Tibial artery (tissue), 4 donors: ENCODE measurements around the gene NTHL1.
A peak's percentile ranks its signal among the peaks of the same experiment; 100 is the strongest.

Experiments
- DNase-seq, 2 donors: peaks; one replicate each; pipeline ENCODE4 v3.0.0-alpha.2; 2019
- H3K27ac ChIP-seq, 2 donors: fragments of 200-600 bp; sonication (generic) in 1 of 2; 1 replicate in 1 of 2; 2 replicates in 1 of 2; pipeline ENCODE4 v1.5.1; 2018 to 2019; ENCODE audit warnings: mild to moderate bottlenecking in 1 of 2
- H3K27me3 ChIP-seq, 2 donors: fragments of 200-600 bp; sonication (generic) in 1 of 2; one replicate each; pipeline versions ENCODE4 v1.5.1 to v1.6.0; 2016 to 2019
- H3K36me3 ChIP-seq, 3 donors: fragments of 200-600 bp; sonication (generic) in 2 of 3; one replicate each; pipeline ENCODE4 v1.5.1; 2016 to 2019; ENCODE audit warnings: mild to moderate bottlenecking in 2 of 3
- H3K4me1 ChIP-seq, 4 donors: fragments of 200-600 bp; sonication (generic) in 2 of 4; 1 replicate in 3 of 4; 2 replicates in 1 of 4; pipeline ENCODE4 v1.5.1; 2016 to 2019
- H3K4me3 ChIP-seq, 2 donors: fragments of 200-600 bp; sonication (generic) in 1 of 2; 1 replicate in 1 of 2; 2 replicates in 1 of 2; pipeline ENCODE4 v1.5.1; 2018 to 2019; ENCODE audit warnings: mild to moderate bottlenecking in 2 of 2
- H3K9me3 ChIP-seq, 3 donors: fragments of 200-600 bp; sonication (generic) in 1 of 3; one replicate each; pipeline ENCODE4 v1.5.1; 2016 to 2019
- intact Hi-C: fragments of 100-400 bp; cut with DNase I; formaldehyde crosslinking; loops from one replicate; pipeline ENCODE4 v1.15.0; 2023; ENCODE audit warnings: low total_unique reads
- TF ChIP-seq, protein P1 (sequence below), 2 experiments: fragments of 200-600 bp in 1 of 2; fragments of 450-650 bp in 1 of 2; IDR thresholded peaks; one replicate each; pipeline ENCODE4 v1.5.1; 2017 to 2019; ENCODE audit warnings: antibody characterized with exemption in 2 of 2, mild to moderate bottlenecking in 1 of 2, moderate library complexity in 1 of 2

The NTHL1 gene

DNA sequence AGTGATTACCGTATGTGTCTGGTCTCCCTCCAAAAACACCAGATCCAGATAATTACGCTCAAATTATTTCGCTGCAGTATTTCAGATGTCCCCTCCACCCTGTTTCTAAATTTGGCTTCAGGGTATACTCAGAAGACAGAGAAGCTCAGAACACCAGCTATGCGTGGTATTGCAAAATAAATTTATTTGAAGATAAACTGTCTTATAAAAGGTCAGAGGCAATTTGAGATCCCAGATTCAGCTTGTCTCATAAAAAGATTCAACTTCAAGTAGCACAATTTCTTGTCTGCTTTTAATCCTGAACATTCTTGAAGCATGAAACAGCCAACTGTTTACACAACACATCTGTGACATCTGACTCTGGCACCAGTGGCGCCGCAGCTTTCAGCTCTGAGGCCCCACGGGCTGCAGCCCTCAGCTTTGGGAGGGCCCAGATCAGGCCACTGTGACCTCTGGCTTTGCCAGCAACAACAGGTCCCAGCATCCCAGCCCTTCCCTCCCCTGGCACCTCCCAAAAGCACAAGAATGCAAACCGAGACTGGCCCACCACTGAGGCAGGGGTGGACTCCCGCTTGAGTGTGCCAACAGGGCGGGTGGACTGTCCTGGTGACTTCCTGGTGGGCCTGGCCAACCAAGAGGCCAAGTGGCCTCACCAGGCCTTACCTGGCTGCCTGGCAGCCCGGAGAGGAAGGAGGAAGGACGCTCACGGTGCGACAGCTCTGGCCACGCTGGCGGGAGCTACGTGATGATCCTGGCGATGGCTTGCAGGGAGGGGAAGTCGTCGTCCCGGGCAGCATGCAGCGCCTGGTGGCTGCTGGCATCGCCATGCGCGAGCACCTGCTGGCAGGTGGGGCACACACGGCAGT is 49.9 kb downstream of the NTHL1 start:
- intact Hi-C loops = no loop called here
- no peak overlapping the region for H3K4me3 ChIP-seq
- H3K27me3 ChIP-seq = peaks cover 0 to 5% of the 10 kb centered on the region in 2 donors
- no peak for DNase-seq
- no peaks in the 10 kb centered on the region for H3K9me3 ChIP-seq
- no peak overlapping the region for H3K27ac ChIP-seq
- TF ChIP-seq, protein P1, sequence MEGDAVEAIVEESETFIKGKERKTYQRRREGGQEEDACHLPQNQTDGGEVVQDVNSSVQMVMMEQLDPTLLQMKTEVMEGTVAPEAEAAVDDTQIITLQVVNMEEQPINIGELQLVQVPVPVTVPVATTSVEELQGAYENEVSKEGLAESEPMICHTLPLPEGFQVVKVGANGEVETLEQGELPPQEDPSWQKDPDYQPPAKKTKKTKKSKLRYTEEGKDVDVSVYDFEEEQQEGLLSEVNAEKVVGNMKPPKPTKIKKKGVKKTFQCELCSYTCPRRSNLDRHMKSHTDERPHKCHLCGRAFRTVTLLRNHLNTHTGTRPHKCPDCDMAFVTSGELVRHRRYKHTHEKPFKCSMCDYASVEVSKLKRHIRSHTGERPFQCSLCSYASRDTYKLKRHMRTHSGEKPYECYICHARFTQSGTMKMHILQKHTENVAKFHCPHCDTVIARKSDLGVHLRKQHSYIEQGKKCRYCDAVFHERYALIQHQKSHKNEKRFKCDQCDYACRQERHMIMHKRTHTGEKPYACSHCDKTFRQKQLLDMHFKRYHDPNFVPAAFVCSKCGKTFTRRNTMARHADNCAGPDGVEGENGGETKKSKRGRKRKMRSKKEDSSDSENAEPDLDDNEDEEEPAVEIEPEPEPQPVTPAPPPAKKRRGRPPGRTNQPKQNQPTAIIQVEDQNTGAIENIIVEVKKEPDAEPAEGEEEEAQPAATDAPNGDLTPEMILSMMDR (IDR thresholded peaks at IDR 0.05) = no peak
- peaks cover 50 to 61% (median 52%) of the 10 kb centered on the region in 3 donors for H3K36me3 ChIP-seq
- H3K4me1 ChIP-seq = no peaks in the 10 kb centered on the region

DNA sequence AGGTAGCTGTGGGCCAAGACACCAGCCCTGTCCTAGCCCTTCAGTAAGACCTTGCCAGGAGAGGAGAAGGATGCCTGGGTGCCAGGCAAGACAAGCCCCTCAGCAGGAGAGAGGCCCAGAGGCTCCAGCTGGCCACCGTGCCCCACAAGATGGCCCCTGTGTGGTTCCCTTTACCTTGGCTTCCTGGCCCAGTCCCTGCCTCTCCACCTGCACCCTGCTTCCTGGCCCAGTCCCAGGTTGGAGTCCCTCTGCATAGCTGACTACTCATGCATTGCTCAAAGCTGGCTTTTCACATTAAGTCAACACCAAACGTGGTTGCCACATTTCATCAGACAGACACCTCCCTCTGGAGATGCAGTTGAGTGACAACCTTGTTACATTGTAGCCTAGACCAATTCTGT is 53.9 kb downstream of the NTHL1 start:
- intact Hi-C loops = no loop called here
- peaks cover 11 to 21% (median 17%) of the 10 kb centered on the region in 3 donors for H3K36me3 ChIP-seq
- no peak overlapping the region for H3K4me3 ChIP-seq
- H3K27ac ChIP-seq = no peak overlapping the region
- TF ChIP-seq, protein P1 (IDR thresholded peaks at IDR 0.05) = no peak
- DNase-seq = no peak
- peaks cover 0 to 35% (median 30%) of the 10 kb centered on the region in 4 donors for H3K4me1 ChIP-seq
- no peaks in the 10 kb centered on the region for H3K9me3 ChIP-seq
- H3K27me3 ChIP-seq = peaks cover 3 to 43% of the 10 kb centered on the region in 2 donors

DNA sequence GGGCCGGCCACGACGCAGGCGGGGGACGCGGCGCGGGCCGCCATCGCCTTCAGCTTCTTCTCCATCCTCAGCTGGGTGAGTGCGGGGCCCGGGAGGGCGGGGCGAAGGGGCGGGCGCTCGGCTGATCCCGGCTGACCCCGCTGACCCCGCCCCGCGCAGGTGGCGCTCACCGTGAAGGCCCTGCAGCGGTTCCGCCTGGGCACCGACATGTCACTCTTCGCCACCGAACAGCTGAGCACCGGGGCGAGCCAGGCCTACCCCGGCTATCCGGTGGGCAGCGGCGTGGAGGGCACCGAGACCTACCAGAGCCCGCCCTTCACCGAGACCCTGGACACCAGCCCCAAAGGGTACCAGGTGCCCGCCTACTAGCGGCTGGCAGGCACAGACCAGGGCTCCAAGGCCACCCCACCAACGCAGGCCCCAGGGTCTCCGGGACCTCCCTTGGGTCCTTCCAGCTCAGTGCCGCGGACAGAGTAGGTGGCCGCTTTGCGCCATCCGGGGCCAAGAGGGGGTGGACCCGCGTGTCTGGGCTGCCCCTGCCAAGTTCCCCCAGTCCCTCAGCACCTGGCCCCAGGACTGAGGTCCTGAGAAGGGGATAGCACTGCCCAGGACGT is 54.8 kb downstream of the NTHL1 start:
- peaks cover 0 to 35% (median 30%) of the 10 kb centered on the region in 4 donors for H3K4me1 ChIP-seq
- no peak for DNase-seq
- intact Hi-C loops = no loop called here
- peak overlapping the region in 1 of 2 donors; percentile 42 for H3K4me3 ChIP-seq
- H3K27ac ChIP-seq = no peak overlapping the region
- H3K27me3 ChIP-seq = peaks cover 3 to 48% of the 10 kb centered on the region in 2 donors
- TF ChIP-seq, protein P1 (IDR thresholded peaks at IDR 0.05) = no peak
- peaks cover 2 to 12% (median 7%) of the 10 kb centered on the region in 3 donors for H3K36me3 ChIP-seq
- no peaks in the 10 kb centered on the region for H3K9me3 ChIP-seq

DNA sequence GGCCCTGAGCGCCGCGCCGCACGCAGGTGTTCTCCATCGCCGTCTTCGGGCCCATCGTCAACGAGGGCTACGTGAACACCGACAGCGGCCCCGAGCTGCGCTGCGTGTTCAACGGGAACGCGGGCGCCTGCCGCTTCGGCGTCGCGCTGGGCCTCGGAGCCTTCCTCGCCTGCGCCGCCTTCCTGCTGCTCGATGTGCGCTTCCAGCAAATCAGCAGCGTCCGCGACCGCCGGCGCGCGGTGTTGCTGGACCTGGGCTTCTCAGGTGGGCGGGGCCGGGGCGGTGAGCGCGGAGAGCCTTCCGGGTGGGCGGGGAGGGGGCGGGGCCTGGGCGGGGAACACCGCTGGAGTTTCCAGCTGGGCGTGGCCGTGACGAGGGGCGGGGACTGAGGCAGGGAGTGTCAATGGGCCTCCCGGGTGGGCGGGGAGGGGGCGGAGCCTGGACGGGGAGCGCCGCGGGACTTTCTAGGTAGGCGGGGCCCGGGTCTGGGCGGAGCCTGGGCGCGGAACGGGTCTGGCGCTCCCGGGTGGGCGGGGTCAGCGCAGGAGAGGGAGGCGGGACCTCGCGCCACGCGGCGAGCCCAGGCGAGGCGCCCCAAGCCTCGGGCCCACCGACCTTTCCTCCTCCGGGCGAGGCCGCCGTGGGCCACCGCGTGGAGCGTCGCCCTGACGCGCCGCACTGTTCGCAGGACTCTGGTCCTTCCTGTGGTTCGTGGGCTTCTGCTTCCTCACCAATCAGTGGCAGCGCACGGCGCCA is 55.5 kb downstream of the NTHL1 start:
- peak; percentile 90 to 92 for DNase-seq
- H3K36me3 ChIP-seq = peaks cover 0 to 14% (median 4%) of the 10 kb centered on the region in 3 donors
- H3K9me3 ChIP-seq = no peaks in the 10 kb centered on the region
- H3K27ac ChIP-seq = no peak overlapping the region
- TF ChIP-seq, protein P1 (IDR thresholded peaks at IDR 0.05) = no peak
- intact Hi-C loops = no loop called here
- peaks cover 3 to 48% of the 10 kb centered on the region in 2 donors for H3K27me3 ChIP-seq
- H3K4me3 ChIP-seq = peak overlapping the region; percentile 41 to 42
- H3K4me1 ChIP-seq = peaks cover 0 to 35% (median 30%) of the 10 kb centered on the region in 4 donors

DNA sequence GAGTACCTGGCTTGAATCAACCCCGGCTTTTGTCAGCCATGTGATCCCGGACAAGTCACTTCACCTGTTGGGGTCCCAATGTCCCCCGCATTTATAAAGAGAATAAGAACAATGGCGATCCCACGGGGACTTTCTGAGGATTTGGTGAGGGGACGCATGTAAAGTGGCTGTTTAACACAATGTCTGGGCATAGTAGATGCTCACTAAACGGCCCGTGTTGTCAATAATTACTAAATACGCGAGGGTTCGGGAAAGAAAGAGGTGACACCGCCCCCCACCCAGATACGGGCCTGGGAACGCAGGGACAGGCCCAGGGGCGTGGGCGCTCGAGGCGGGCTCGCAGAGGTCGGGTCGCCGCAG is 56.1 kb downstream of the NTHL1 start:
- Histone ChIP-seq H3K27ac (no peak overlapping the region), H3K4me3 (peak overlapping the region; percentile 41 to 42), H3K27me3 (peaks cover 3 to 48% of the 10 kb centered on the region in 2 donors), H3K36me3 (peaks cover under 1 to 14% (median 1%) of the 10 kb centered on the region in 3 donors), H3K9me3 (no peaks in the 10 kb centered on the region), H3K4me1 (peaks cover 0 to 35% (median 30%) of the 10 kb centered on the region in 4 donors)
- intact Hi-C loops = no loop called here
- no peak for DNase-seq
- TF ChIP-seq, protein P1 (IDR thresholded peaks at IDR 0.05) = no peak
